Activated CD4-positive, alpha-beta T cell treated with anti-CD3 and anti-CD28 coated beads, Interleukin-2, Interleukin-6, amounts not matched to agents 100 ng/mL and 50 ng/mL, durations not matched to agents 16 hours and 8 hours (primary cell): ENCODE data around the gene CDC6.
A peak's percentile ranks its signal among the peaks of the same experiment; 100 is the strongest.

Experiments used
- DNase-seq: peaks from one replicate; pipeline ENCODE4 v3.0.0-alpha.2; 2020

Gene CDC6

GRCh38 chr17:40312131-40312731 is 24.6 kb downstream of the CDC6 start:
- DNase-seq: no peak

GRCh38 chr17:40312893-40313667 is 25.4 kb downstream of the CDC6 start:
- no peak for DNase-seq

- DNase-seq: no peak
These were observed 26.2 kb downstream of the CDC6 start for GRCh38 chr17:40313668-40314583.

- DNase-seq: peak; percentile 90
These were observed 26.9 kb downstream of the CDC6 start for GRCh38 chr17:40314584-40314956.

- DNase-seq: no peak
These were observed 27.5 kb downstream of the CDC6 start for GRCh38 chr17:40315206-40315605.

- peak; percentile 32 for DNase-seq
These were observed 28.2 kb downstream of the CDC6 start for GRCh38 chr17:40315678-40316570.

- DNase-seq: no peak
These were observed 29.1 kb downstream of the CDC6 start for GRCh38 chr17:40316571-40317344.

GRCh38 chr17:40317345-40317873 is 29.7 kb downstream of the CDC6 start:
- DNase-seq: peak; percentile 72

- peak; percentile 96 for DNase-seq
These were observed 30.5 kb downstream of the CDC6 start for GRCh38 chr17:40317880-40318829.

GRCh38 chr17:40318830-40319391 is 31.2 kb downstream of the CDC6 start:
- DNase-seq: peak; percentile 28

GRCh38 chr17:40319651-40320540 is 32.2 kb downstream of the CDC6 start:
- peak; percentile 80 for DNase-seq

- DNase-seq: peak; percentile 44
These were observed 33.3 kb downstream of the CDC6 start for GRCh38 chr17:40320756-40321523.

- no peak for DNase-seq
These were observed 33.8 kb downstream of the CDC6 start for GRCh38 chr17:40321524-40321929.

- DNase-seq: no peak
These were observed 34.3 kb downstream of the CDC6 start for GRCh38 chr17:40321961-40322357.

GRCh38 chr17:40322358-40323315 is 35.0 kb downstream of the CDC6 start:
- DNase-seq: peak; percentile 92
